ENCODE data around the gene ASF1B. TPM values are rescaled to one million over a fixed set of nuclear protein-coding genes. Genes with fewer than 3 reads are reported as not detected.
A peak's percentile ranks its signal among the peaks of the same experiment; 100 is the strongest.

Gene ASF1B
- total RNA-seq, 1 donor from 2014 or later = 2.0 TPM

DNA sequence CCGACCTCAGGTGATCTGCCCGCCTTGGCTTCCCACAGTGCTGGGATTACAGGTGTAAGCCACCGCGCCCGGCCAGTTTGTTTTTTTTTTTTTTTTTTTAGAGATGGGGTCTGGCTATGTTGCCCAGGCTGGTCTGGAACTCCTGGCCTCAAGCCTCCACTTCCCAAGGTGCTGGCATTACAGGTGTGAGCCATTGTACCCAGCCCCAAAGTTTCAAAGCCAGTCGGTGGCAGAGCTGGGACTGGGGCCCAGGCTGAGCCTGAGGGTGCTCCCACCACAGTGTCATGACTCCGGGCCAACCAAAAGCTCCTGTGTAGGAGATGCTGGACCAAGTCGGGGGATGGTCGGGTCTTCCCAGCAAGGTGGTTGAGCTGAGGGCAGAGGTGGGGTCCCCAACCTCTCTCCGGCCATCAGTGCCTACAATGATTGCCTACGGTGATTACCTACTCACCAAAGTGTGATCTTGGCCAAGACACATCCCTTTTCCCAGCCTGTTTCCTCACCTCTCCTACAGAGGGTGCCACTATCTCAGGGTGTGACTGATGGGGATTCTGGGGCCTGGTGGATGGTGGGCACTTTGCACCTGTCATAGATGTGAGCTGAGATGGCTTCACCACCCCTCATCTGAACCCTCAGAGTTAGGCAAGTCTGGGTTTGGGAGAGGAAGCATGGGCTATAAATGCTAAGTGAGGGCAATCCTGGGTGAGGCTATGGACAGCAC lies 40.0 kb downstream of the ASF1B start:
- ATAC-seq = no peak
- intact Hi-C loops (cut with DNase I) = no loop called here
- DNase-seq (ENCODE audit: missing footprints) = peak; percentile 46

DNA sequence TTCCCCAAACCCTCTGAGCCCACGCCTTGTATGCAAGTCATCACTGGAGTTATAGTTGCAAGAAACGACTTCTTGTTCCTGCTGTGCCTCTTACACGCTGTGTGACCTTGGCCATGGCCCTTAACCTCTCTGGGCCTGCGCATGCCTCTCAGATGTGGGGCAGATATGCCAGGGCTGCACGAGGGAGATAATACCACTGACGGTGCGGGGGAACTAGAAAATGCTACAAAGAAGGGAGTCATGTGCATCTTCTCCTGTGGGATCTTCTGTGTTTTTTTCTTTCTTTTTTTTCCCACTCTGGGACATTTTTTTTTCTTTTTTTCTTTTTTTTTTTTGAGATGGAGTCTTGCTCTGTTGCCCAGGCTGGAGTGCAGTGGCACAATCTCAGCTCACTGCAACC lies 41.5 kb downstream of the ASF1B start:
- peak; percentile 16 for DNase-seq (ENCODE audit: missing footprints)
- intact Hi-C loops (cut with DNase I) = no loop called here

DNA sequence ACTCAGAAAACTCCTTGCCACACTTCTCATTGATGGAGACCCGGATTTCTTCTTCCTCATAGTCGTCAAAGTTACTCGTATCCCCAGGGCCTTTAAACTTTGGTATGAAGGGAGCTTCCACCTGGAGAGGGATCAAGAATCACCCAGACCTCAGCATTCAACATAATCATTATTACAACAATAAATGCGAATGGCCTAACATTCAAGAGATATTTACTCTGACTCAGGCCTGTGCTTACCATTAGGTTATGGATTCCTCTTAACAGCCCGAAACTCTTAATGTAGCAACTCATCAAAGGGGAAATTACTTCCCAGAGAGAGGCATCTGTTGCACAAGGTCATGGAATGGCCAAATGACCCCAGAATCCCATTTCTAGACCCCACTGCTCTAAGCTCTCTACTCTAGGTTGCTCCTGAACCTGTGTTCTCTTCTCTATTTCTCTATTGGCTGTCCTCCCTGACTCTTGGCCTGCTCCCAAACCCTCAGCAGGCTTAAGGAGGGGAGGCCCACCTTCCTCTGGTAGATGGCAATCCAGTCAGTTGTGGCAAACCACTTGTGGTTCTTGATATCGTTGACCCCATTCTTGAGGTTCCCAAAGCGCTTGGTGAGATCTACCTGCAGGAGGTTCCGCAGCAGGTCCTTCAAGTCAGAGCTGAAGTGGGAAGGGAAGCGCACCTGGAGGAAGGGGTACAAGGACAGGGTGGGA lies 43.1 kb downstream of the ASF1B start:
- intact Hi-C loops (cut with DNase I) = no loop called here
- no peak for DNase-seq (ENCODE audit: missing footprints)
- no peak for ATAC-seq

More for the DNA sequence above, 41.5 kb downstream of the ASF1B start:
- no peak for ATAC-seq

DNA sequence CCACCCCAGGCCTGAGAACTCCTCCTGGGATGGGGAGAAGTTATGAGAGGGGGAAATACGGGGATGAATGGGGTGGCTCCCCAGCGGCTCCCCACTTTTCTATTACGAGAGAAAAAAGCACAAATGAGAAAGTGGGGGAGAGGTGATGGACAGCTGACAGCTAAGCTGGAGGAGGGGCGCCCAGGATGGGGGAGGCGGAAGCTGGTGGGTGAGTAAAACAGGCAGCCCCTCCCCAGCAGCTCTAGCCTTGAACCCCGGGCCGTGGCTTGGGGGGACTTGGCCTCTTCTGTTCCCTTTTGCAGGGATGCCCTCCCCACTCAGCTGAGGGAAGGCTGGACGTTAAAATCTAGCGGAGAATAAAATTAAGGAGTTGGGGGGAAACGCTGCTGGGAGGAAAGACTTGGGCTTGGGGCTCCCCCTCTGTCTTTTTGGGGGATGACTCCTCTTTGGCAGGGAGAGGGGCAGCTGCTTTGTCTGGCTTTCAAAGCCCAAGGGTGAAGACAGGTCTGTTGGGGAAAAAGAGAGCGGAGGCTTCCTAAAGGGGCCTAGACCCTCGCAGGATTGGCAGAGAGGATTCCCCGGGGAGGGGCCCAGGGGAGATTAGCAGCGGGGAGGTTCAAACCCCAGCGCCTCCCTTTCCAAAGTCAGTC lies 44.5 kb downstream of the ASF1B start:
- DNase-seq (ENCODE audit: missing footprints) (peak; percentile 54), ATAC-seq (no peak)
- intact Hi-C loops (cut with DNase I) = loop anchor here (2.0 kb wide), 1 partner anchor 21 kb away; a partner anchor contains a TSS

DNA sequence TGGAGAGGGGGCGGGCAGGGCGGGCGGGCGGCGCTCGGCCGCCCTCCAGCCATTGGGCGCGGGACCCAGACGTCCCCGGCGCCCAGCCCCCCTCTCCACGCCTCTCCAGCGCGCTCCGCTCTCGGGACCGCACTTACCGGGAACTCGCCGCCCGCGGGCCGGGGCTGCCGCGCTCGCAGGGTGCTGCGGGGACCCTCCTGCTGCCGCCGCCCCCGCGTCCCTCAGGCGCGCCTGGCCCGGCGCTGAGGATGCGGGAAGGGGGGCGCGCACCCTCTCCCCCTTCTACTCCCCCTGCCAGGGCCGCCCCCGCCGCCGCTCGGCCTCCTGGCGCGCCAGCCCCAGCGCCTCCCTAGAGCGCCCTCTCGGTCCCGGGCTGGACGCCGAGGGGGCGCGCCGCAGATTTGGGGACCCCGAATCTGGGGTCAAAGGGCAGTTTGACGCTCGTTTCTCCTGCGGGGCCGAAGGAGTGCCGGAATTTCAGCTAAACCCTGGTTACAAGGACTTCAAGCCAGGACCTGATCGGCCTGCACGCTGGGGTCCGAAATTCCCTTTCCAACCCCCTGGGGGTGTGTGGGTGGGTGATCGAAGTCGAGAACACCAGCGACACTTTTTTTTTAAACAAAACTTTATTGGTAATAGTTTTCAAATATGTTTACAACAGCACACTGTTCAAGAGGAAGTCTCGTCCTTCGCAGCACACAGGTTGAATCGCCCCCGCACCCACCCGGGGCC lies 45.1 kb downstream of the ASF1B start:
- intact Hi-C loops (cut with DNase I) = loop anchor here (2.0 kb wide), 1 partner anchor 22 kb away; a partner anchor contains a TSS
- DNase-seq (ENCODE audit: missing footprints) (peak; percentile 58), ATAC-seq (peak; percentile 87)

DNA sequence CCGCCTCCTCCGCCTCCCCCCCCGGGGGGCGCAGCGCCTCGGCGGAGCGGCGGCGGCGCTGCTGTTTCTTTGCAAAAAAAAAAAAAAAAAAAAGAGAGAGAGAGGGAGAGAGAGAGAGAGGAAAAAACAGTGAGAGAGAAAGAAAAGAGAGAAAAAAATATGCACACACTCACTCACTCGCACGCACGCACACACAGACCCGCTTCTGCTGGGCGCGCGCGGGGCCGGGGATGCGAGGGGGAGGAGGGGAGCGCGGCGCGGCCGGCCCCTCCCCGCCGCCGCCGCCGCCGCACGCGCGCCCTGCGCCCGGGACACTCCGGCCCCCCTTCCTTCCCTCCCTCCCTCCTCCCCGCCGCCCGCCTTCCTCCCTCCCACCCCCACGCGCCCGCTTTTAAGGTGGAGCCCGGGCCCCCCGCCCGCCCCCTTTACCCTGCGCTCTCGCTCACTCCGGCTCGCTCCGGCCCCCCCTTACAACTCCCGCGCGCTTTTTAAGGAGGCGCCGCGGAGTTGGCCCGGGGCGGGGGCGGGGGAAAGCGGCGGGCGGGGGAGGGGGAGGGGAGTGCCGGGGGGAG lies 45.8 kb downstream of the ASF1B start, which contains the start of gene SAMD1:
Gene SAMD1, minus strand, starts transcription at position 243 of the 572 bp plus-strand sequence.
- intact Hi-C loops (cut with DNase I) = loop anchor here (1.0 to 2.0 kb wide), 2 partner anchors 22 to 47 kb away; a partner anchor contains a TSS
- peak; percentile 96 for DNase-seq (ENCODE audit: missing footprints)

DNA sequence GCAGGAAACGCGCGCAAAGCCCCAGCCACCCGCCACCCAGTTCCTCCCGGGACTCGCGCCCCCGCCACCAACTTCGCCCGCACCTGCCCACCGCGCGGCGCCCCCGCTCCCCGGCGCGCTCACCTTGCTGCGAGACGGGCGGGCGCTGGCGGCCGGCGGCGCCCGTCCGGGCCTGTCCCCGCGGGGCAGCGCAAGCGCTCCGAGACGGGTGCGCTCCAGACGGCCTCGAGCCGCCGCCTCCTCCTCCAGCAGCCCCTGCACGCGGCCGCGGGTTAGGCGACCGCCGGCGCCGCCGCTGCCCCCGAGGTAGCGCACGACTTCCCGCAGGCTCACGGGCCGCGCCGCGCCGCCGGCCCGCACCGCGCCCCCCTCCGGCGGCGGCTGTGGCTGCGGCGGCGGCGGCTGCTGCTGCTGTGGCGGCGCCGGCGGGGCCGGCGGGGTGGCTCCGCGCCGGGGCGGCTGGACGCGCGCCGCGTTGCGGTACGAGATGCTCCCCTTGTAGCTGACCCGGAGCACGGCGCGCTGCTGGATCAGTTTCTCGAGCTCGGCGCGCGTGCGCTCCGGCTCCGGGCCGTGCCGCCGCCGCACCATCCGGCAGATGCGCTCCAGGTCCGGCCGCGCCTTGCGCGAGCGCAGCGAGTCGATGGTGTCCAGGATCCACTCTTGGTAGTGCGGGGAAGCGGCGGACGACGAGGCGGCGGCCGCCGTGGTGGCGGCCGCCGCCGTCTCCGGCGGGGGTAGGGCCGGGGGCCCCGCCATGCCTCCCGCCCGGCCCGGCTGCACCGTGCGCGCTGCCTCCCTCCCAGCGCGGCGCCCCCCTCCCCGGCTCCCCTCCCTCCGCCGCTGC lies 46.5 kb downstream of the ASF1B start:
- ATAC-seq = no peak
- intact Hi-C loops (cut with DNase I) = loop anchor here (1.0 to 2.0 kb wide), 2 partner anchors 23 to 47 kb away; a partner anchor contains a TSS
- peak; percentile 79 for DNase-seq (ENCODE audit: missing footprints)

More for the DNA sequence above, 45.8 kb downstream of the ASF1B start, which contains the start of gene SAMD1:
- ATAC-seq = peak; percentile 73

DNA sequence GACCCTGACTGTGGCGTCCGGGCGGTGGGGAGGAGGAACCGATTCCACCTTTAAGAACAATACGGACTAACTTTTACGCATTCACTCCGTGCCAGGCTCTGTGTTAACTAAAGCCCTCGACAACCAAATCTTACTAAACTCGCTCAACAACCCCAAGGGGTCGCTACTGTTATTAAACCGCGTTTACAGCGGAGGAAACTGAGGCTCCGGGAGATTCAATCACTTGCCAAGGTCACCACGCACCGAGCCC lies 47.1 kb downstream of the ASF1B start:
- intact Hi-C loops (cut with DNase I) = no loop called here
- no peak for DNase-seq (ENCODE audit: missing footprints)

DNA sequence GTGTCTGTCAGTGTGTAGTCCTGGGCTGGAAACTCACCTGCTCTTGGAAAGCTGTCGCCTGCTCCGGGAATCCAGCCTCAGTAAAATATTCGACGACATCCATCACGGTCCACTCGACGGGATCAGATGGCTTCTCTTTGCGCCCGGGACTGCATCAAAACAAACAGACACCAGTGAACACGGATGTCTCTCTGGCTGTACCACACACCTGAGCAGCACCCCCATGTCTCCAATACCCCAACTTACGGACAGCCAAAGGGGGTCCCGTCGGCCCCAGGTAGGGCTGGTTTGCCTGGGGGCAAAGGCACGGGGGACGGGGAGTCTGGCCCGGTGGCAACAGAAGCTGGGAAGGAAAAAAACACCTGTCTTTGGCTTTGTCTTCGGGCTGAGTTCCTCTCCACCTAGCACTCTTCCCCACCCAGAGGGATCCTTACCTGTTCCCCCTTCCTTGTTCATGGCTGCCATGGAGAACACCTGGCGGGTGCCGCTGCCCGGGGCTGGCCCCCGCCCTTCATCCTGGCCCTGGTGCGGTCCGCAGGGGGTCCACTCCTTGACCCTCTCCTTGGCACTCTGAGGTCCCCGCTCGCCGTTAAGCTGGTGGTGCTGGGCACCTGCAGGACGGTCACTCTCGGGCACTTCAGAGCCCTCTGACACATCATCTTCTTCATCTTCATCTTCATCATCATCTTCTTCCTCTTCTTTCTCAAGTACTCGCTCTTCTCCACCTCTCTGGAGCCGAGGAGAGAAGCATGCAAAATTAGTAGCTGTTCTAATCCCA lies 47.6 kb downstream of the ASF1B start:
- no peak for ATAC-seq
- DNase-seq (ENCODE audit: missing footprints) = no peak
- intact Hi-C loops (cut with DNase I) = no loop called here

More for the DNA sequence above, 47.1 kb downstream of the ASF1B start:
- ATAC-seq = no peak

DNA sequence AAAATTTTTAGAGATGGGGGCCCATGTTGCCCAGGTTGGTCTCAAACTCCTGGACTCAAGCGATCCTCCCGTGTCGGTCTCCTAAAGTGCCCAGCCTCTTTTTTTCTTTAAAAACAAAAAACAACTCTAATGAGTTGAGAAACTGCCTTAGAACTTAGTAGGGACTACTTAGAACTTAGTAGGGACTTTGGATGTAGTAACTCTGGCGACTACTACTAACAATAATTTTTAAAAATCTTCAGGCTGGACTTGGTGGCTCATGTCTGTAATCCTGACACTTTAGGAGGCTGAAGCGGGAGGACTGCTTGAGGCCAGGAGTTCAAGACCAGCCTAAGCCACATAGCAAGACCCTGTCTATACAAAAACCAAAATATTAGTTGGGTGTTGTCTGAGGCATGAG lies 50.3 kb downstream of the ASF1B start:
- intact Hi-C loops (cut with DNase I) = no loop called here
- ATAC-seq (no peak), DNase-seq (ENCODE audit: missing footprints) (no peak)

DNA sequence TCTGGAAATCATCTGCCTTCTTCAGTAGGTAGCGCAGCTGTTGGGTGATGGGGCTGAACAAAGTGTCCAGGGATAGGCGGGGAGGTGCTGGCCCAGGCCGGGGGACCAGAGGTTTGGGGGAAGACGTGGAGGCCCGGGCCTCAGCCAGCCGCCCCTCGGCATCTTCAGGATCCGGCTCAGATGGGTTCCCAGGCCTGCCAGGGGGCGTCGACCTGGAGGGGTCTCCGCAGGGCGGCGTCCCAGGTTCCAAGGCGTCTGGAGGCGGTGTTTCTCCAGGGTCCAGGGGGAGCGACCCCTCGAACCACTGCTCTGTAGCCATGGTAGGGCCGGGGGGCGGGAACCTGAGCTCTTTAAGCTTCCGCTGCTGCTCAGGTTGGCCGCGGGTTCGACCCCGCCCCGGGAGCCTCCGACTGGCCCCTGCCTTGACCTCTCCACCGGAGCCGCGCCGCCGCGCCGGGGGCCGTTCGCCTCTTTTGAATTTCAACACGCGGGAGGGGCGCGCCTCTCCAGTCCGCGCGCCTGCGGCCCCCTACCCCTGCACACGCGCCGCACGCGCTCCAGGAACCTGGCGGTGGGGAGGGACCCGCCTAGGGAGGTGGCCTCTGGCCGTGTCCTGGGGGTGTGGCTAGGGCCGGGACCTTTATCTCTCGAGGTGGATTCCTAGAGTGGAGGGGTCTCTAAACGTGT lies 50.9 kb downstream of the ASF1B start, which contains the start of gene C19orf67:
Gene C19orf67, minus strand, starts transcription at position 475 of the 687 bp plus-strand sequence. Its CDS starts 156 bp downstream, at position 319.
- intact Hi-C loops (cut with DNase I) = no loop called here
- DNase-seq (ENCODE audit: missing footprints) (no peak), ATAC-seq (no peak)

DNA sequence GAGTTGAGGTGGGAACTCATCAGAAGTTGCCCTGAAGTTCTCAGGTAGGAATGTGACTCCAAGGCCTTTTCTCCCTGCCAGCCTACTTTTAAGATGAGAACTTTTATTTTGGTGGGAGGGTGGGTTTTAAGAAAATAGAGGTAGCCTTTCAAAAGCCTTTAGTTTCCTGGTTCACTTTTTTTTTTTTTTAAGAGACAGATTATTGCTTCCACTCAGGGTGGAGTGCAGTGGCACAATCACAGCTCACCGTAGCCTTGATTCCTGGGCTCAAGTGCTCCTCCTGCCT lies 53.8 kb downstream of the ASF1B start:
- intact Hi-C loops (cut with DNase I) = loop anchor here (5.0 kb wide), 1 partner anchor 35 kb away; the partner anchor contains the start of gene PRKACA
- ATAC-seq (no peak), DNase-seq (ENCODE audit: missing footprints) (no peak)

DNA sequence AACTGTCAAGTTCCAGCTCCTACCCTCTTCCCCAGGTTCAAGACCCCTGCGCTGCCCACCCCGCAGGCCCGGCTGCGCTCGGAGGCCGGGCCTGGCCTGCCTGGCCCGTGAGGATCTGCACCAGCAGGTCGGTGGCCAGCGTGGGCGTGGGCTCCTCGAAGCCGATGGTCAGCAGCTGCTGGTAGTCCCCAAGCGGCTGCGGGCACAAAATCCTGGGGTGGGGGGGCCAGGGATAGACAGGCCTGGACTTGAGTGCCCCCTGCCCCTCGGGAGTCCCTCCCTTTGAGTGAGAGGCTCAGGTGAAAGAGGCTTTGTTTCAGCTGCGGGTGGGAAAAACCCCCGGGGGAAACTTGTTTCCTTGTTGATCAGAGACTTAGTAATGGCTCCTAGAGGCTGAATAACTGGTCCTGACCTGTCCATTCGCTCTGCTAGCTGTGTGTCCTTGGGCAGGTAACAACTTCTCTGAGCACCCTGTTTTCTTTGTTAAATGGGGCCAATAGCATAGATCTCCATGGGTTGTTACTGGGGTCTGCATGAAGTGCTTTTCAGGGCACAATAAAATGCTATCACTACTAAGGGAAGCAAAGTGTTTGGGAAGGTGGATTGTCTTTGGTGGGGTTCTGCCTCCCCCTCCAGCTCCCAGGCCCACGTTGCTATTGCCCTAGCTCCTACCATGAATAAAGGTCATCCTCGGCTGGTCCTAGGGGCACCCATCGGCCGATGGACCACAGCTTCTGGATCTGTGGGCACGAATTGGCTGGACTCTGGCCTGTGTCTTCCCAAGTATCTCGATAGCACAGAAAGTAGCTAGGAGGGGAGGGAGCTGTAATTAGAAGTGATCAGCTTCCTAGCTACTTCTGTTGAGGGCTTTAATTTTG lies 54.4 kb downstream of the ASF1B start:
- peak; percentile 79 for DNase-seq (ENCODE audit: missing footprints)
- ATAC-seq = no peak
- intact Hi-C loops (cut with DNase I) = loop anchor here (2.0 to 5.0 kb wide), 3 partner anchors 35 to 77 kb away; partner anchors contain the start of genes ASF1B and PRKACA

DNA sequence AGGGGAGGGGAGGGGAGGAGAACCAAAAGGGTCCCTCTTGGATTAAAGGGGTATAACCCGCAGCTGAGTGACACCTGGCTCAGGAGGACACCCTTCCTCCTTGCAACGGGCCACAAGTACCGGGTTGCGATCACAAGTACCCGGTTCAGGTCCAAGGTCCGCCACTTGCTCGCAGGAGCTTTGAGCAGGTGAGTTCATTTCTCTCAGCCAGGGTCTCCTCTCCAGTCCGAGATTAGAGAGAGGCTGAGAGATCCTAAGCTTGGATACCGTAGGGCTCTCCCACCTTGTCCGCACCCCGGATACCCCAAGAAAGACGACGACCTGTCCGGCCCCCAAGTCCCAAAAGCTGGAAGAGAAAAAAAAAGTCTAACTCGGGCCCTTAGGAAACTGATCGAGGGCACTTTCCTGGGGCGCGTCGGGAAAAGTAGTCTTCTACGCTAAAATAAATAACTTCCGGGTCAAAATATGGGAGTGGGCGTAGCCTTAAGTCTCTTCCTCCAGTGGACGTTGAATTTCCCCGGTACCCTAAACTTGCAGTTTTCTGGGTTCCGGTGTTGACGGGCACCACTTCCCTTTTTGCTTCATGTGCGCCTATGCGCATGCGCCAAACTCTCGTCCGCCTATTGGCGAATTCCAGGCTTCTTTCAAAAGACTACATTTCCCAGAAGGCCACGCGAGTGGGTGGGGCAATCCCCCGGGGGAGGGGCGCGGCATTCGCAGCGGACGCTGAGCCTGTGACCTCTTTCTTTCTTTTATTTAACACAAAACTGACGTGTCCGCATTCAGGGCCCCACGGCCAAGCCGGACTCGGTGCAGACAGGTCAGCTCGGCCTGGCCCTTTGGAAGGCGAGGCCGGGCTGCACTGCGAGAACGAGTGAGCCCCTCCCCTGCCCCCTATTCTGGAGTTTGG lies 55.2 kb downstream of the ASF1B start:
- DNase-seq (ENCODE audit: missing footprints) (peak; percentile 98), ATAC-seq (peak; percentile 96)
- intact Hi-C loops (cut with DNase I) = loop anchor here (2.0 to 5.0 kb wide), 3 partner anchors 36 to 76 kb away; partner anchors contain the start of genes ASF1B and PRKACA
